ENCODE data around the gene ARL15. TPM values are rescaled to one million over a fixed set of nuclear protein-coding genes. Genes with fewer than 3 reads are reported as not detected.

Gene ARL15
- total and polyA plus RNA-seq, 9 of the 15 experiments (the other 6 are each of a cell fraction or from before 2014, with no cell fraction given) = 18.5 to 80.4 (median 57.0) TPM

DNA sequence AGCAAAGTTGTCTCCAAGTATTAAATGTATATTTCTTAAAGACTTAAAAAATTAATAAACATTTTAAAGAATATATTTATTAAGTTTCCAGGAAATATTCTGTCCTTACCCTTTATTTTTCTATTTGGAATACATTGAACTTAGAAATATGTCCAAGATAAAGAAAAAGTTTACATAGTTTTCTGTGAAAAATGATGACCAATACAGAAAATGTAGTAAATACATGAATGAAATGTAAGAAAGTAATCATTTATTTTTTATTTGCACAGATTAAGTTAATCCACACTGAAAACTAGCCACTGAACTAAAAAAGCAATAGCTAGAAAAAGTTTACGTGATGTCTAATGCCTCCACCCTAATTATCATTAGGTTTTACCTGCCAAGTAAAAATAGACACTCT lies 273.2 kb downstream of the ARL15 start:
- H3K79me2 ChIP-seq (ENCODE audit: control insufficient read depth, insufficient read depth, low read length) = no peaks in the 10 kb centered on the region; the same call in 2 of the 3 replicates
- in situ Hi-C loops (cut with MboI) = no loop called here
- WGBS (ENCODE audit: insufficient coverage, low coverage, missing lambda C conversion rate) = 100% methylated on average over 1 of the region's 1 CpG
- no peak overlapping the region for H3K27ac ChIP-seq (ENCODE audit: extremely low read depth, low read depth, low read length)
- ATAC-seq (no peak), FAIRE-seq (no peak), DNase-seq (ENCODE audit: extremely low read depth in 1 of 4, low spot score in 3 of 4) (no peak)
- peak; percentile 60 for TF ChIP-seq ZNF316 (IDR thresholded peaks at IDR 0.05)
- no peak for TF ChIP-seq ZSCAN29 (IDR thresholded peaks at IDR 0.05)
- TF ChIP-seq, protein P1, sequence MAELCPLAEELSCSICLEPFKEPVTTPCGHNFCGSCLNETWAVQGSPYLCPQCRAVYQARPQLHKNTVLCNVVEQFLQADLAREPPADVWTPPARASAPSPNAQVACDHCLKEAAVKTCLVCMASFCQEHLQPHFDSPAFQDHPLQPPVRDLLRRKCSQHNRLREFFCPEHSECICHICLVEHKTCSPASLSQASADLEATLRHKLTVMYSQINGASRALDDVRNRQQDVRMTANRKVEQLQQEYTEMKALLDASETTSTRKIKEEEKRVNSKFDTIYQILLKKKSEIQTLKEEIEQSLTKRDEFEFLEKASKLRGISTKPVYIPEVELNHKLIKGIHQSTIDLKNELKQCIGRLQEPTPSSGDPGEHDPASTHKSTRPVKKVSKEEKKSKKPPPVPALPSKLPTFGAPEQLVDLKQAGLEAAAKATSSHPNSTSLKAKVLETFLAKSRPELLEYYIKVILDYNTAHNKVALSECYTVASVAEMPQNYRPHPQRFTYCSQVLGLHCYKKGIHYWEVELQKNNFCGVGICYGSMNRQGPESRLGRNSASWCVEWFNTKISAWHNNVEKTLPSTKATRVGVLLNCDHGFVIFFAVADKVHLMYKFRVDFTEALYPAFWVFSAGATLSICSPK (IDR thresholded peaks at IDR 0.05; ENCODE audit: borderline replicate concordance) = no peak
- TF ChIP-seq, protein P2, sequence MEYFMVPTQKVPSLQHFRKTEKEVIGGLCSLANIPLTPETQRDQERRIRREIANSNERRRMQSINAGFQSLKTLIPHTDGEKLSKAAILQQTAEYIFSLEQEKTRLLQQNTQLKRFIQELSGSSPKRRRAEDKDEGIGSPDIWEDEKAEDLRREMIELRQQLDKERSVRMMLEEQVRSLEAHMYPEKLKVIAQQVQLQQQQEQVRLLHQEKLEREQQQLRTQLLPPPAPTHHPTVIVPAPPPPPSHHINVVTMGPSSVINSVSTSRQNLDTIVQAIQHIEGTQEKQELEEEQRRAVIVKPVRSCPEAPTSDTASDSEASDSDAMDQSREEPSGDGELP (CRISPR knock-in tag; IDR thresholded peaks at IDR 0.05; ENCODE audit: borderline replicate concordance) = no peak
- TF ChIP-seq ZKSCAN8 (CRISPR knock-in tag; IDR thresholded peaks at IDR 0.05) = no peak
- no peaks in the 10 kb centered on the region for H3K9me1 ChIP-seq (ENCODE audit: control insufficient read depth, insufficient read depth, low read length)
- H3K9me3 ChIP-seq (replicated peaks; ENCODE audit: control insufficient read depth, insufficient read depth, low read depth, low read length) = no peaks in the 10 kb centered on the region
- H3K4me2 ChIP-seq (ENCODE audit: insufficient read depth, low read length) = no peak overlapping the region
- no peaks in the 10 kb centered on the region for H3K27me3 ChIP-seq (ENCODE audit: control insufficient read depth in 2 of 2, insufficient read depth in 2 of 2, low read length in 2 of 2)
- H3K4me3 ChIP-seq = no peak overlapping the region
- H2AFZ ChIP-seq (ENCODE audit: low read depth, low read length) = no peak overlapping the region
- H3K4me1 ChIP-seq (replicated peaks in 1 of 2; ENCODE audit: control insufficient read depth in 2 of 2, insufficient read depth in 2 of 2, low read length in 2 of 2) = no peaks in the 10 kb centered on the region
- ChIA-PET POLR2A (interaction anchor here (0.6 kb wide), 1 partner anchor 54 kb away, joined by 4 read pairs; no protein-coding TSS in a partner anchor), CTCF (ENCODE audit: low intra/inter-chr PET ratio) (no interaction called here)
- no peaks in the 10 kb centered on the region for H3K36me3 ChIP-seq (ENCODE audit: control insufficient read depth, insufficient read depth, low read length)
- H4K20me1 ChIP-seq (replicated peaks; ENCODE audit: control insufficient read depth, insufficient read depth, low read length) = no peaks in the 10 kb centered on the region
- H3K9ac ChIP-seq (ENCODE audit: insufficient read depth in 1 of 2, low read depth in 2 of 2, low read length in 2 of 2) = no peak overlapping the region
- BruUV-seq (replicated peaks) = no TSS peak
- intact Hi-C loops (cut with micrococcal nuclease) = no loop called here

All from K562 (cell line).